Cardiac fibroblast (primary cell): ENCODE results near the gene PIK3CD.
"Not testable (repeated sequence)": the region's sequence is repeated elsewhere in the genome, so short reads cannot be mapped to it uniquely, and the experiment has no call there.

Source experiments
- DNase-seq, 2 donors: peaks; one replicate each; pipeline versions ENCODE4 v3.0.0 to v3.0.0-alpha.2; 2010; ENCODE audit warnings: low read depth in 2 of 2
- H3K4me3 ChIP-seq, 2 donors: replicated peaks in 1 of 2; 1 replicate in 1 of 2; 2 replicates in 1 of 2; pipeline ENCODE4 v1.5.1; 2011; ENCODE audit warnings: low read depth in 2 of 2, low read length in 2 of 2, mild to moderate bottlenecking in 2 of 2, moderate library complexity in 1 of 2
- TF ChIP-seq, protein P1 (sequence below): IDR thresholded peaks from one replicate; pipeline ENCODE4 v1.5.1; 2011; ENCODE audit warnings: low read depth, mild to moderate bottlenecking, low read length, inconsistent platforms

The PIK3CD gene

DNA sequence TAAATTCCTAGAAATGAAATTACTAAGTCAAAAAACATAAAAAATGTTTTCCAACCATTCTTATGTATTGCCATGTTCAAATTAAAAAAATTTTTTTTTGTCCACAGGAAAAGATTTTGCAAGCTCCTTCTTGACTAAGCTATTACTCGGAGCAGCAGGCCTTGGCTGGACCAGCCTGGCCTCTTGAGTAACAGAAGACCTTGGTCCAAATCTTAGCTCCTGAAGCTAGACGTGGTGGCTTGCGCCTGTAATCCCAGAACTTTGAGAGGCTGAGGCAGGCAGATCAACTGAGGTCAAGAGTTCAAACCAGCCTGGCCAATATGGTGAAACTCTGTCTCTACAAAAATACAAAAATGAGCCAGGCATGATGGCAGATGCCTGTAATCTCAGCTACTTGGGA, 94.7 kb downstream of the PIK3CD start:
- TF ChIP-seq, protein P1, sequence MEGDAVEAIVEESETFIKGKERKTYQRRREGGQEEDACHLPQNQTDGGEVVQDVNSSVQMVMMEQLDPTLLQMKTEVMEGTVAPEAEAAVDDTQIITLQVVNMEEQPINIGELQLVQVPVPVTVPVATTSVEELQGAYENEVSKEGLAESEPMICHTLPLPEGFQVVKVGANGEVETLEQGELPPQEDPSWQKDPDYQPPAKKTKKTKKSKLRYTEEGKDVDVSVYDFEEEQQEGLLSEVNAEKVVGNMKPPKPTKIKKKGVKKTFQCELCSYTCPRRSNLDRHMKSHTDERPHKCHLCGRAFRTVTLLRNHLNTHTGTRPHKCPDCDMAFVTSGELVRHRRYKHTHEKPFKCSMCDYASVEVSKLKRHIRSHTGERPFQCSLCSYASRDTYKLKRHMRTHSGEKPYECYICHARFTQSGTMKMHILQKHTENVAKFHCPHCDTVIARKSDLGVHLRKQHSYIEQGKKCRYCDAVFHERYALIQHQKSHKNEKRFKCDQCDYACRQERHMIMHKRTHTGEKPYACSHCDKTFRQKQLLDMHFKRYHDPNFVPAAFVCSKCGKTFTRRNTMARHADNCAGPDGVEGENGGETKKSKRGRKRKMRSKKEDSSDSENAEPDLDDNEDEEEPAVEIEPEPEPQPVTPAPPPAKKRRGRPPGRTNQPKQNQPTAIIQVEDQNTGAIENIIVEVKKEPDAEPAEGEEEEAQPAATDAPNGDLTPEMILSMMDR = no peak
- peak; percentile 28 to 46 for DNase-seq

GRCh38 chr1:9746651-9747050, 95.1 kb downstream of the PIK3CD start:
- DNase-seq = no peak
- TF ChIP-seq, protein P1 = no peak
- H3K4me3 ChIP-seq = no peak overlapping the region

More for the DNA sequence above, 94.7 kb downstream of the PIK3CD start:
- no peak overlapping the region for H3K4me3 ChIP-seq

GRCh38 chr1:9748391-9748790, 96.9 kb downstream of the PIK3CD start:
- not testable (repeated sequence) for DNase-seq, H3K4me3 ChIP-seq

DNA sequence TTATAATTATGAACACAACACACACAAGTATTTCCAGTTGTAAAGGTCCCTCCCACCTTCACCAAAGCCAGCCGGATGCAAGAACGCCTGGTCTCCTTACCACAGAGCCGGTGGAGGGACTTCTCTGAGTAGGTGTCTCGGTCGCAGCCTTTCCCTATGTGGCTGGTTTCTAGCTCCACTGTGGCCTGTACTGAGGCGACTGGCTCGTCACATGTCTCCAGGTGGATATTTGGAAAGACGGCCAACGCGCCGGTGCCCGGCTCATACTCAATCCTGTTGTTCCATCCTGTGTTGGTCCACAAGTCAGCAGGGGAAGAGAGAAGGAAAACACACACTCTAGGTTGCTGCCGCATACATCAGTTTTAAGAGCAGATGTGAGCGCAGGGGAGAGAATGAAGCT, 97.8 kb downstream of the PIK3CD start:
- TF ChIP-seq, protein P1 = no peak
- DNase-seq = no peak
- no peak overlapping the region for H3K4me3 ChIP-seq

GRCh38 chr1:9751971-9752370, 100.4 kb downstream of the PIK3CD start:
- no peak overlapping the region for H3K4me3 ChIP-seq
- no peak for DNase-seq
- TF ChIP-seq, protein P1 = no peak

DNA sequence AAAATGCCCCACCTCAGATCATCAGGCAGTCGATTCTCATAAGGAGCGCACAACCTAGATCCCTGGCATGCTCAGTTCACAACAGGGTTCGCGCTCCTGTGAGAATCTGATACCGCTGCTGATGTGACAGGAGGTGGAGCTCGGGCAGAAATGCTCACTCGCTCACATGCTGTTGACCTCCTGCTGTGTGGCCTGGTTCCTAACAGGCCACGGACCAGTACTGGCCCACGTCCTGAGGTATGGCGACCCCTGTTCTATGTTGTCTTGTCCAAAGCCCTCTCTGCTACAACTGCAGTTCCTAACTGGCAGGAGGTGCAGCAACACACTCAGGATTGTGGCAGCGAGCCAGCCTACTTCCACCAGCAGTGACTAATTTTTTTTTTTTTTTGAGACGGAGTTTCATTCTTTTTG, 101.6 kb downstream of the PIK3CD start:
- no peak overlapping the region for H3K4me3 ChIP-seq
- DNase-seq = peak; percentile 83 to 91
- TF ChIP-seq, protein P1 = no peak

DNA sequence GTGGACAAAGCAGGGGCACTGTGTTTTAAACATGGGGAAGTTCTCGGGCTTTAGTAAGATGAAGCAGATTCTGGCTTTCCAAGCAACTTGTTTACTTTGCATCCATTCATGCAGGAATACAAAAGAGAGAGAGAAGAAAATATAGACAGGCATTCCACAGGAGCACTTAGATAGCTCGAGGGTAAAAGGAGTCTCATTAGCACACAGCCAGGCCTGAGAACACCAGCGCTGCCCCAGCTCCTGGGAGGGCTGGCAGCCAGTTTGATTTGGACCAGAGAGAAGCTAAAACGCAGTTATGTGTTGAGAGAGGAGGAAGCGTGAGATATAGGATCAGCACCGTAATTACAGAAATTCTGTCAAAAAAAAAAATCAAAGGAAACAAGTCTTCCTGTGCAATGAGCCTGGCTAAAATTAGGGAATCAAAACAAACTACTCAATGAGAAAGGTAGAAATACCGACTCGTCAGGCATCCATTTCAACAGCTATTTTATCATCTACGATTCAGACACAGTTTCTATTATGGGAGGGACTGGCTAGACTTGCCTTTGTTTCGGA, 104.0 kb downstream of the PIK3CD start:
- H3K4me3 ChIP-seq = no peak overlapping the region
- TF ChIP-seq, protein P1 = no peak
- no peak for DNase-seq
